Ovary (tissue), 3 donors: Measurements from ENCODE around the gene CLDN15.

Experiments
- EP300 ChIP-seq: sonication (generic); formaldehyde crosslinking; IDR thresholded peaks from one replicate; pipeline ENCODE4 v1.6.1; 2017; ENCODE audit warnings: antibody characterized with exemption
- POLR2A ChIP-seq: fragments of 450-650 bp; IDR thresholded peaks from one replicate; pipeline ENCODE4 v1.6.1; 2017; ENCODE audit warnings: antibody characterized with exemption, mild to moderate bottlenecking, moderate library complexity
- TF ChIP-seq, protein P1 (sequence below), 3 donors: fragments of 450-650 bp in 2 of 3; fragments of 200-600 bp in 1 of 3; IDR thresholded peaks; one replicate each; pipeline versions ENCODE4 v1.5.1 to v1.8.0; 2016 to 2022; ENCODE audit warnings: antibody characterized with exemption in 3 of 3, mild to moderate bottlenecking in 1 of 3
- donor health status: DM: no; HTN: no; CAD: no.

DNA sequence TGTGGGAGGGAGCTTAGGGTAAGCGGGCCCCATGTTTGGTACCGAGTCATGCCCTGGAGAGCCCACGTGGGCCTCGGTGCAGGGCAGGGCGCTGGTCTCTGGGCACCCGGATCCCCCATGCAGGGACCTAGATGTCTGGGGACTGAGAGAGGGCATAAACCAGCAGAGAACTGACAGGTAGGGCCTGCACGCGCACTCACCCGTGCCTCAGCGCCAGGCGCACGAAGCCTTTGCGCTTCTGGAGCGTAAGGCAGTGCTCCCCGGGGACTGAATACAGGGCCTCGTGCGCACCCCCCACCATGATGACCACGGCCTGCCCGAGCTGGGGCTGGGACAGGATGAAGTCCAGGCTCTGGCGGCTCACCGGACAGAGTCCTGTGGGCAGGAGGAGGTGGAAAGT is 39.6 kb downstream of the CLDN15 start:
- TF ChIP-seq, protein P1, sequence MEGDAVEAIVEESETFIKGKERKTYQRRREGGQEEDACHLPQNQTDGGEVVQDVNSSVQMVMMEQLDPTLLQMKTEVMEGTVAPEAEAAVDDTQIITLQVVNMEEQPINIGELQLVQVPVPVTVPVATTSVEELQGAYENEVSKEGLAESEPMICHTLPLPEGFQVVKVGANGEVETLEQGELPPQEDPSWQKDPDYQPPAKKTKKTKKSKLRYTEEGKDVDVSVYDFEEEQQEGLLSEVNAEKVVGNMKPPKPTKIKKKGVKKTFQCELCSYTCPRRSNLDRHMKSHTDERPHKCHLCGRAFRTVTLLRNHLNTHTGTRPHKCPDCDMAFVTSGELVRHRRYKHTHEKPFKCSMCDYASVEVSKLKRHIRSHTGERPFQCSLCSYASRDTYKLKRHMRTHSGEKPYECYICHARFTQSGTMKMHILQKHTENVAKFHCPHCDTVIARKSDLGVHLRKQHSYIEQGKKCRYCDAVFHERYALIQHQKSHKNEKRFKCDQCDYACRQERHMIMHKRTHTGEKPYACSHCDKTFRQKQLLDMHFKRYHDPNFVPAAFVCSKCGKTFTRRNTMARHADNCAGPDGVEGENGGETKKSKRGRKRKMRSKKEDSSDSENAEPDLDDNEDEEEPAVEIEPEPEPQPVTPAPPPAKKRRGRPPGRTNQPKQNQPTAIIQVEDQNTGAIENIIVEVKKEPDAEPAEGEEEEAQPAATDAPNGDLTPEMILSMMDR (IDR thresholded peaks at IDR 0.05): no peak
- TF ChIP-seq POLR2A (no peak), EP300 (no peak)
